Activated CD4-positive, alpha-beta T cell treated with anti-CD3 and anti-CD28 coated beads, Interleukin-2, amount 10 ng/mL, durations not matched to agents 7 days and 5 days (primary cell): ENCODE results near the gene RAD51. TPM values are rescaled to one million over a fixed set of nuclear protein-coding genes. Genes with fewer than 3 reads are reported as not detected.
A peak's percentile ranks its signal among the peaks of the same experiment; 100 is the strongest.

Experiments used
- CTCF ChIA-PET: fragments of 350-600 bp; sonication (Branson Sonifier 250); formaldehyde crosslinking; loops from one replicate; lab custom pipeline; 2021; ENCODE audit warnings: antibody characterized with exemption; lab: Charles Lee
- POLR2A ChIA-PET: fragments of 350-600 bp; sonication (Branson Sonifier 250); formaldehyde crosslinking; loops from one replicate; lab custom pipeline; 2021; ENCODE audit warnings: antibody characterized with exemption; lab: Charles Lee
- DNase-seq: peaks from one replicate; pipeline ENCODE4 v3.0.0-alpha.2; 2020
- H3K27ac Mint-ChIP-seq: one replicate; pipeline ENCODE4 v1.8.0; 2021; ENCODE audit warnings: mild to moderate bottlenecking, moderate library complexity, mixed read lengths
- H3K27me3 Mint-ChIP-seq: one replicate; pipeline ENCODE4 v1.8.0; 2021; ENCODE audit warnings: mixed read lengths
- H3K36me3 Mint-ChIP-seq: one replicate; pipeline ENCODE4 v1.8.0; 2021; ENCODE audit warnings: low read depth, mixed read lengths
- H3K4me1 Mint-ChIP-seq: one replicate; pipeline ENCODE4 v1.8.0; 2021; ENCODE audit warnings: mixed read lengths
- H3K4me3 Mint-ChIP-seq: one replicate; pipeline ENCODE4 v1.8.0; 2021; ENCODE audit warnings: mild to moderate bottlenecking, moderate library complexity, mixed read lengths
- H3K9me3 Mint-ChIP-seq: one replicate; pipeline ENCODE4 v1.8.0; 2021; ENCODE audit warnings: mixed read lengths
- total RNA-seq, 2 experiments: library from RNA; stranded (reverse); gene quantifications; one replicate each; pipeline ENCODE4 v1.2.3, GENCODE V29; 2021

RAD51 gene
- total RNA-seq, 2 experiments from 2014 or later: 59.9 to 66.7 TPM

- Mint-ChIP-seq H3K9me3 (no peaks in the 10 kb centered on the region), H3K4me1 (peaks cover 18% of the 10 kb centered on the region), H3K27me3 (no peaks in the 10 kb centered on the region), H3K36me3 (peaks cover 18% of the 10 kb centered on the region), H3K27ac (no peak overlapping the region), H3K4me3 (no peak overlapping the region)
- ChIA-PET CTCF (no interaction called here), POLR2A (no interaction called here)
- no peak for DNase-seq
Observed at GRCh38 chr15:40691737-40692136, 3.2 kb upstream of the RAD51 start.

- Mint-ChIP-seq H3K27ac (peak overlapping the region; percentile 96), H3K4me3 (peak overlapping the region; percentile 97), H3K9me3 (no peaks in the 10 kb centered on the region), H3K4me1 (peaks cover 34% of the 10 kb centered on the region), H3K27me3 (no peaks in the 10 kb centered on the region), H3K36me3 (peaks cover 34% of the 10 kb centered on the region)
- CTCF ChIA-PET: interaction anchor here (0.5 to 2.2 kb wide), 16 partner anchors 9 to 201 kb away, joined by 3 to 8 read pairs (median 3); partner anchors contain the start of genes DNAJC17 and VPS18
- DNase-seq: no peak
- POLR2A ChIA-PET: interaction anchor here (1.0 to 1.9 kb wide), 4 partner anchors 14 to 129 kb away, joined by 3 to 6 read pairs (median 4); partner anchors contain the start of gene CCDC32
Observed at GRCh38 chr15:40693904-40694687, 878 bp upstream of the RAD51 start.

- CTCF ChIA-PET: interaction anchor here (0.7 to 2.2 kb wide), 8 partner anchors 11 to 200 kb away, joined by 3 to 8 read pairs (median 3); partner anchors contain the start of gene VPS18
- H3K4me3 Mint-ChIP-seq: peak overlapping the region; percentile 97
- peaks cover 45% of the 10 kb centered on the region for H3K4me1 Mint-ChIP-seq
- peak overlapping the region; percentile 96 for H3K27ac Mint-ChIP-seq
- H3K27me3 Mint-ChIP-seq: no peaks in the 10 kb centered on the region
- POLR2A ChIA-PET: interaction anchor here (1.0 to 1.9 kb wide), 3 partner anchors 48 to 130 kb away, joined by 3 to 6 read pairs (median 3); partner anchors contain the start of gene CCDC32
- H3K36me3 Mint-ChIP-seq: peaks cover 41% of the 10 kb centered on the region
- no peaks in the 10 kb centered on the region for H3K9me3 Mint-ChIP-seq
- DNase-seq: no peak
Observed at GRCh38 chr15:40695469-40695890, 506 bp downstream of the RAD51 start.

GRCh38 chr15:40696228-40696627 is 1.3 kb downstream of the RAD51 start:
- Mint-ChIP-seq H3K27ac (peak overlapping the region; percentile 96), H3K4me1 (peaks cover 51% of the 10 kb centered on the region), H3K9me3 (no peaks in the 10 kb centered on the region), H3K36me3 (peaks cover 48% of the 10 kb centered on the region), H3K27me3 (no peaks in the 10 kb centered on the region), H3K4me3 (peak overlapping the region; percentile 97)
- POLR2A ChIA-PET: interaction anchor here (1.9 kb wide), 1 partner anchor 47 kb away, joined by 6 read pairs; no protein-coding TSS in a partner anchor
- CTCF ChIA-PET: interaction anchor here (1.0 to 1.5 kb wide), 2 partner anchors 80 to 86 kb away, joined by 3 read pairs; no protein-coding TSS in a partner anchor
- no peak for DNase-seq

- DNase-seq: no peak
- H3K27me3 Mint-ChIP-seq: no peaks in the 10 kb centered on the region
- peaks cover 54% of the 10 kb centered on the region for H3K36me3 Mint-ChIP-seq
- H3K4me3 Mint-ChIP-seq: no peak overlapping the region
- no peaks in the 10 kb centered on the region for H3K9me3 Mint-ChIP-seq
- ChIA-PET POLR2A (no interaction called here), CTCF (no interaction called here)
- peaks cover 51% of the 10 kb centered on the region for H3K4me1 Mint-ChIP-seq
- peak overlapping the region; percentile 7 for H3K27ac Mint-ChIP-seq
Observed at GRCh38 chr15:40697916-40698315, 2.9 kb downstream of the RAD51 start.

GRCh38 chr15:40702077-40702476 is 7.1 kb downstream of the RAD51 start:
- Mint-ChIP-seq H3K36me3 (peaks cover 51% of the 10 kb centered on the region), H3K9me3 (no peaks in the 10 kb centered on the region), H3K4me3 (no peak overlapping the region), H3K27ac (peak overlapping the region; percentile 50), H3K27me3 (no peaks in the 10 kb centered on the region), H3K4me1 (peaks cover 40% of the 10 kb centered on the region)
- CTCF ChIA-PET: no interaction called here
- POLR2A ChIA-PET: no interaction called here
- no peak for DNase-seq

GRCh38 chr15:40706121-40706520 is 11.1 kb downstream of the RAD51 start:
- H3K27ac Mint-ChIP-seq: no peak overlapping the region
- ChIA-PET CTCF (interaction anchor here (1.1 kb wide), 1 partner anchor 56 kb away, joined by 3 read pairs; no protein-coding TSS in a partner anchor), POLR2A (no interaction called here)
- H3K36me3 Mint-ChIP-seq: peaks cover 44% of the 10 kb centered on the region
- H3K27me3 Mint-ChIP-seq: no peaks in the 10 kb centered on the region
- H3K4me3 Mint-ChIP-seq: no peak overlapping the region
- no peak for DNase-seq
- H3K4me1 Mint-ChIP-seq: peaks cover 11% of the 10 kb centered on the region
- no peaks in the 10 kb centered on the region for H3K9me3 Mint-ChIP-seq

GRCh38 chr15:40714144-40714543 is 19.2 kb downstream of the RAD51 start:
- Mint-ChIP-seq H3K4me1 (peaks cover 7% of the 10 kb centered on the region), H3K36me3 (peaks cover 42% of the 10 kb centered on the region), H3K27me3 (no peaks in the 10 kb centered on the region), H3K4me3 (no peak overlapping the region), H3K9me3 (no peaks in the 10 kb centered on the region), H3K27ac (no peak overlapping the region)
- CTCF ChIA-PET: interaction anchor here (0.7 to 1.4 kb wide), 4 partner anchors 9 to 182 kb away, joined by 3 read pairs; partner anchors contain the start of gene RAD51
- DNase-seq: no peak
- POLR2A ChIA-PET: no interaction called here

GRCh38 chr15:40716165-40716564 is 21.2 kb downstream of the RAD51 start:
- POLR2A ChIA-PET: no interaction called here

GRCh38 chr15:40721701-40722100 is 26.7 kb downstream of the RAD51 start:
- Mint-ChIP-seq H3K36me3 (peaks cover 37% of the 10 kb centered on the region), H3K9me3 (no peaks in the 10 kb centered on the region), H3K4me3 (no peak overlapping the region), H3K4me1 (peaks cover 15% of the 10 kb centered on the region), H3K27me3 (no peaks in the 10 kb centered on the region), H3K27ac (no peak overlapping the region)
- CTCF ChIA-PET: interaction anchor here (0.9 kb wide), 2 partner anchors 9 to 13 kb away, joined by 3 to 5 read pairs; no protein-coding TSS in a partner anchor
- no peak for DNase-seq
- POLR2A ChIA-PET: no interaction called here

More at GRCh38 chr15:40716165-40716564, 21.2 kb downstream of the RAD51 start:
- Mint-ChIP-seq H3K27me3 (no peaks in the 10 kb centered on the region), H3K9me3 (no peaks in the 10 kb centered on the region), H3K36me3 (peaks cover 40% of the 10 kb centered on the region), H3K4me3 (no peak overlapping the region), H3K27ac (no peak overlapping the region), H3K4me1 (peaks cover 9% of the 10 kb centered on the region)
- DNase-seq: no peak
- CTCF ChIA-PET: interaction anchor here (0.6 kb wide), 1 partner anchor 20 kb away, joined by 4 read pairs; no protein-coding TSS in a partner anchor

GRCh38 chr15:40722354-40722753 is 27.4 kb downstream of the RAD51 start:
- Mint-ChIP-seq H3K36me3 (peaks cover 37% of the 10 kb centered on the region), H3K27ac (peak overlapping the region; percentile 1), H3K27me3 (no peaks in the 10 kb centered on the region), H3K9me3 (no peaks in the 10 kb centered on the region), H3K4me3 (no peak overlapping the region), H3K4me1 (peaks cover 15% of the 10 kb centered on the region)
- no peak for DNase-seq
- ChIA-PET POLR2A (interaction anchor here (0.7 kb wide), 1 partner anchor 9 kb away, joined by 6 read pairs; no protein-coding TSS in a partner anchor), CTCF (interaction anchor here (0.7 to 2.1 kb wide), 4 partner anchors 10 to 32 kb away, joined by 3 to 6 read pairs (median 5); no protein-coding TSS in a partner anchor)

GRCh38 chr15:40722934-40723333 is 28.0 kb downstream of the RAD51 start:
- no peak for DNase-seq
- CTCF ChIA-PET: interaction anchor here (0.7 to 2.1 kb wide), 3 partner anchors 14 to 32 kb away, joined by 3 to 6 read pairs (median 5); no protein-coding TSS in a partner anchor
- no peaks in the 10 kb centered on the region for H3K27me3 Mint-ChIP-seq
- no peaks in the 10 kb centered on the region for H3K9me3 Mint-ChIP-seq
- peaks cover 15% of the 10 kb centered on the region for H3K4me1 Mint-ChIP-seq
- POLR2A ChIA-PET: interaction anchor here (0.7 kb wide), 1 partner anchor 9 kb away, joined by 6 read pairs; no protein-coding TSS in a partner anchor
- peaks cover 37% of the 10 kb centered on the region for H3K36me3 Mint-ChIP-seq
- H3K4me3 Mint-ChIP-seq: no peak overlapping the region
- no peak overlapping the region for H3K27ac Mint-ChIP-seq
